Muscle of leg (tissue), 11 donors: ENCODE results near the gene RMI1. TPM values are rescaled to one million over a fixed set of nuclear protein-coding genes. Genes with fewer than 3 reads are reported as not detected.
A peak's percentile ranks its signal among the peaks of the same experiment; 100 is the strongest.

Experiments
- DNase-seq: peaks from one replicate; pipeline ENCODE4 v3.0.0; 2013
- H3K27ac ChIP-seq: one replicate; pipeline ENCODE4 v1.5.1; 2013; ENCODE audit warnings: mild to moderate bottlenecking, low read length, control low read depth
- H3K27me3 ChIP-seq: one replicate; pipeline ENCODE4 v1.6.1; 2013; ENCODE audit warnings: low read length; ENCODE audit not compliant: control insufficient read depth, insufficient read depth
- H3K36me3 ChIP-seq: one replicate; pipeline ENCODE4 v1.6.1; 2013; ENCODE audit warnings: low read length; ENCODE audit not compliant: control insufficient read depth, insufficient read depth
- H3K4me1 ChIP-seq: one replicate; pipeline ENCODE4 v1.6.1; 2013; ENCODE audit warnings: low read length; ENCODE audit not compliant: control insufficient read depth, insufficient read depth
- H3K4me3 ChIP-seq: one replicate; pipeline ENCODE4 v1.5.1; 2013; ENCODE audit warnings: low read length, control low read depth
- H3K9me3 ChIP-seq: replicated peaks from 2 replicates; pipeline ENCODE4 v1.6.1; 2013; ENCODE audit warnings: low read depth, low read length; ENCODE audit not compliant: control insufficient read depth
- WGBS: methylation state at CpG from one replicate; pipeline ENCODE4 v1.1.5; 2013; ENCODE audit warnings: missing lambda C conversion rate; ENCODE audit not compliant: insufficient coverage; 5-methylcytosine and 5-hydroxymethylcytosine counted together
- polyA plus RNA-seq, 8 donors: library from polyadenylated mRNA; unstranded; fragments of 120-200 nt; gene quantifications; one replicate each; pipeline versions ENCODE4 v1.2.1 to v1.2.3, GENCODE V29; 2013; ENCODE audit warnings: inconsistent platforms in 1 of 8, low replicate concordance in 1 of 8; ENCODE audit not compliant: insufficient read length in 8 of 8, insufficient read depth in 1 of 8
- total RNA-seq: library from RNA; stranded (reverse); fragments of 120-200 nt; gene quantifications from one replicate; pipeline ENCODE4 v1.2.4, GENCODE V29; 2013

The RMI1 gene
- total and polyA plus RNA-seq, 9 donors: 5.8 to 11.1 (median 8.4) TPM

GRCh38 chr9:83965350-83966208 lies 15.0 kb upstream of the RMI1 start:
- Histone ChIP-seq H3K36me3 (peaks cover 11% of the 10 kb centered on the region), H3K4me1 (no peaks in the 10 kb centered on the region), H3K9me3 (no peaks in the 10 kb centered on the region), H3K27me3 (no peaks in the 10 kb centered on the region), H3K4me3 (no peak overlapping the region), H3K27ac (no peak overlapping the region)
- WGBS: 52% methylated on average over 7 of the region's 11 CpGs
- no peak for DNase-seq

GRCh38 chr9:83966209-83966582 lies 14.4 kb upstream of the RMI1 start:
- Histone ChIP-seq H3K4me3 (no peak overlapping the region), H3K36me3 (peaks cover 16% of the 10 kb centered on the region), H3K4me1 (no peaks in the 10 kb centered on the region), H3K27me3 (no peaks in the 10 kb centered on the region), H3K27ac (no peak overlapping the region), H3K9me3 (no peaks in the 10 kb centered on the region)
- DNase-seq: no peak
- 84% methylated on average over 3 of the region's 8 CpGs for WGBS

GRCh38 chr9:83967073-83967472 lies 13.5 kb upstream of the RMI1 start:
- H3K36me3 ChIP-seq: peaks cover 24% of the 10 kb centered on the region
- no peaks in the 10 kb centered on the region for H3K9me3 ChIP-seq
- DNase-seq: no peak
- no peak overlapping the region for H3K27ac ChIP-seq
- no peaks in the 10 kb centered on the region for H3K27me3 ChIP-seq
- H3K4me3 ChIP-seq: no peak overlapping the region
- WGBS: 60% methylated on average over 1 of the region's 1 CpG
- H3K4me1 ChIP-seq: no peaks in the 10 kb centered on the region

- no peaks in the 10 kb centered on the region for H3K27me3 ChIP-seq
- WGBS: 100% methylated on average over 1 of the region's 3 CpGs
- peaks cover 40% of the 10 kb centered on the region for H3K36me3 ChIP-seq
- no peaks in the 10 kb centered on the region for H3K4me1 ChIP-seq
- DNase-seq: no peak
- H3K9me3 ChIP-seq: no peaks in the 10 kb centered on the region
- H3K4me3 ChIP-seq: no peak overlapping the region
- H3K27ac ChIP-seq: no peak overlapping the region
Observed at GRCh38 chr9:83969602-83970001, 11.0 kb upstream of the RMI1 start.

- Histone ChIP-seq H3K27ac (no peak overlapping the region), H3K27me3 (no peaks in the 10 kb centered on the region), H3K9me3 (no peaks in the 10 kb centered on the region), H3K4me1 (no peaks in the 10 kb centered on the region), H3K4me3 (no peak overlapping the region), H3K36me3 (peaks cover 55% of the 10 kb centered on the region)
- 66% methylated on average over 4 of the region's 6 CpGs for WGBS
- DNase-seq: no peak
Observed at GRCh38 chr9:83971485-83971884, 9.1 kb upstream of the RMI1 start.

GRCh38 chr9:83972286-83972685 lies 8.3 kb upstream of the RMI1 start:
- WGBS: 60% methylated on average over 1 of the region's 2 CpGs
- no peaks in the 10 kb centered on the region for H3K4me1 ChIP-seq
- H3K4me3 ChIP-seq: no peak overlapping the region
- DNase-seq: no peak
- H3K36me3 ChIP-seq: peaks cover 58% of the 10 kb centered on the region
- no peaks in the 10 kb centered on the region for H3K9me3 ChIP-seq
- H3K27me3 ChIP-seq: no peaks in the 10 kb centered on the region
- H3K27ac ChIP-seq: no peak overlapping the region

- no peak for DNase-seq
- Histone ChIP-seq H3K4me1 (no peaks in the 10 kb centered on the region), H3K4me3 (no peak overlapping the region), H3K9me3 (no peaks in the 10 kb centered on the region), H3K27me3 (no peaks in the 10 kb centered on the region), H3K36me3 (peaks cover 55% of the 10 kb centered on the region), H3K27ac (no peak overlapping the region)
- WGBS: 71% methylated on average over 6 of the region's 12 CpGs
Observed at GRCh38 chr9:83975300-83975699, 5.3 kb upstream of the RMI1 start.

GRCh38 chr9:83976372-83976771 lies 4.2 kb upstream of the RMI1 start:
- Histone ChIP-seq H3K27me3 (no peaks in the 10 kb centered on the region), H3K4me3 (no peak overlapping the region), H3K27ac (no peak overlapping the region), H3K36me3 (peaks cover 46% of the 10 kb centered on the region), H3K9me3 (no peaks in the 10 kb centered on the region), H3K4me1 (peaks cover under 1% of the 10 kb centered on the region)
- 60% methylated on average over 1 of the region's 2 CpGs for WGBS
- DNase-seq: no peak

GRCh38 chr9:83977196-83977595 lies 3.4 kb upstream of the RMI1 start:
- peaks cover 3% of the 10 kb centered on the region for H3K4me1 ChIP-seq
- no peak for DNase-seq
- no peak overlapping the region for H3K27ac ChIP-seq
- H3K9me3 ChIP-seq: no peaks in the 10 kb centered on the region
- H3K36me3 ChIP-seq: peaks cover 38% of the 10 kb centered on the region
- WGBS: no CpG with 5 or more reads among the region's 1 CpG
- H3K27me3 ChIP-seq: no peaks in the 10 kb centered on the region
- no peak overlapping the region for H3K4me3 ChIP-seq

- 0% methylated on average over 48 of the region's 55 CpGs for WGBS
- DNase-seq: peak; percentile 90
- peaks cover 3% of the 10 kb centered on the region for H3K4me1 ChIP-seq
Observed at GRCh38 chr9:83978992-83979811, 1.4 kb upstream of the RMI1 start.

More at GRCh38 chr9:83978992-83979811, 1.4 kb upstream of the RMI1 start:
- Histone ChIP-seq H3K27me3 (no peaks in the 10 kb centered on the region), H3K9me3 (no peaks in the 10 kb centered on the region), H3K4me3 (peak overlapping the region; percentile 98), H3K27ac (peak overlapping the region; percentile 100), H3K36me3 (peaks cover 23% of the 10 kb centered on the region)
